Activated naive CD4-positive, alpha-beta T cell (primary cell): ENCODE data around the gene ERMARD.

Experiments used
- DNase-seq, 4 experiments: peaks; one replicate each; lab custom pipeline; 2025; lab: John Stamatoyannopoulos, UW

Gene ERMARD

GRCh38 chr6:169802790-169803189 lies 51.4 kb downstream of the ERMARD start:
- no peak for DNase-seq

- DNase-seq = no peak
Observed at GRCh38 chr6:169803271-169803811, 51.9 kb downstream of the ERMARD start.

- no peak for DNase-seq
Observed at GRCh38 chr6:169803816-169804340, 52.5 kb downstream of the ERMARD start.

- DNase-seq = no peak
Observed at GRCh38 chr6:169804427-169804826, 53.0 kb downstream of the ERMARD start.

- DNase-seq = no peak
Observed at GRCh38 chr6:169805242-169805838, 53.9 kb downstream of the ERMARD start.

GRCh38 chr6:169806701-169807100 lies 55.3 kb downstream of the ERMARD start:
- DNase-seq = no peak

- no peak for DNase-seq
Observed at GRCh38 chr6:169807229-169807628, 55.8 kb downstream of the ERMARD start.

GRCh38 chr6:169807699-169808607 lies 56.5 kb downstream of the ERMARD start:
- DNase-seq = no peak

GRCh38 chr6:169808608-169808967 lies 57.2 kb downstream of the ERMARD start:
- no peak for DNase-seq

GRCh38 chr6:169809386-169809785 lies 58.0 kb downstream of the ERMARD start:
- DNase-seq = no peak

GRCh38 chr6:169810066-169810989 lies 58.9 kb downstream of the ERMARD start:
- DNase-seq = no peak

GRCh38 chr6:169811072-169811471 lies 59.6 kb downstream of the ERMARD start:
- DNase-seq = no peak

GRCh38 chr6:169811521-169812256 lies 60.3 kb downstream of the ERMARD start:
- no peak for DNase-seq

GRCh38 chr6:169812257-169812644 lies 60.8 kb downstream of the ERMARD start:
- no peak for DNase-seq

- no peak for DNase-seq
Observed at GRCh38 chr6:169813969-169814368, 62.5 kb downstream of the ERMARD start.

GRCh38 chr6:169816054-169816453 lies 64.6 kb downstream of the ERMARD start:
- DNase-seq = no peak

GRCh38 chr6:169816975-169817374 lies 65.6 kb downstream of the ERMARD start:
- no peak for DNase-seq

GRCh38 chr6:169820358-169820757 lies 68.9 kb downstream of the ERMARD start:
- no peak for DNase-seq

GRCh38 chr6:169824021-169824420 lies 72.6 kb downstream of the ERMARD start:
- DNase-seq = no peak

GRCh38 chr6:169824848-169825557 lies 73.6 kb downstream of the ERMARD start:
- no peak for DNase-seq
